Neural progenitor cell (in vitro differentiated cells): ENCODE results near the gene CHCHD10.

Source experiments
- CTCF ChIP-seq: fragments of 200-600 bp; sonication (generic); IDR thresholded peaks from 2 replicates; pipeline ENCODE4 v1.5.1; 2017; ENCODE audit warnings: antibody characterized with exemption, mild to moderate bottlenecking
- EZH2 ChIP-seq: fragments of 200-600 bp; sonication (generic); IDR thresholded peaks from 2 replicates; pipeline ENCODE4 v1.6.1; 2017; ENCODE audit warnings: antibody characterized with exemption, mild to moderate bottlenecking, moderate library complexity

- no peak for TF ChIP-seq CTCF
- TF ChIP-seq EZH2 = peak; percentile 37
Observed at GRCh38 chr22:23772649-23773473, 5.1 kb upstream of the CHCHD10 start, which contains the start of gene MMP11.
